Osteoblast (primary cell): ENCODE data around the gene MSGN1. TPM values are rescaled to one million over a fixed set of nuclear protein-coding genes. Genes with fewer than 3 reads are reported as not detected.

ENCODE experiments used
- DNase-seq: peaks from one replicate; pipeline ENCODE4 v3.0.0; 2011; ENCODE audit warnings: low spot score, mixed read lengths; ENCODE audit not compliant: insufficient read length; ENCODE audit errors: missing footprints
- H2AFZ ChIP-seq: 2 replicates; pipeline ENCODE4 v1.6.0; 2011; ENCODE audit warnings: mild to moderate bottlenecking, low read length
- H3K27ac ChIP-seq: 2 replicates; pipeline ENCODE4 v1.5.1; 2011; ENCODE audit warnings: mild to moderate bottlenecking, low read depth, low read length, moderate library complexity
- H3K27me3 ChIP-seq: 2 replicates; pipeline ENCODE4 v1.6.0; 2012; ENCODE audit warnings: mild to moderate bottlenecking, control low read depth, inconsistent platforms, low read length, moderate library complexity; ENCODE audit not compliant: insufficient read depth
- H3K36me3 ChIP-seq: 2 replicates; pipeline ENCODE4 v1.5.1; 2011; ENCODE audit warnings: mild to moderate bottlenecking, low read length, control low read depth, moderate library complexity; ENCODE audit not compliant: insufficient read depth
- H3K4me1 ChIP-seq: 2 replicates; pipeline ENCODE4 v1.5.1; 2011; ENCODE audit warnings: mild to moderate bottlenecking, low read length, control low read depth, moderate library complexity; ENCODE audit not compliant: insufficient read depth
- H3K4me2 ChIP-seq: 2 replicates; pipeline ENCODE4 v1.6.0; 2011; ENCODE audit warnings: mild to moderate bottlenecking, low read length; ENCODE audit not compliant: insufficient read depth
- H3K4me3 ChIP-seq: fragments of 200-600 bp; sonication (generic); 3 replicates; pipeline ENCODE4 v1.5.1; 2012; ENCODE audit warnings: mild to moderate bottlenecking, low read length, inconsistent platforms; ENCODE audit not compliant: insufficient read depth
- H3K79me2 ChIP-seq: 2 replicates; pipeline ENCODE4 v1.6.0; 2012; ENCODE audit warnings: mild to moderate bottlenecking, low read length, control low read depth, inconsistent platforms; ENCODE audit not compliant: insufficient read depth
- H3K9me3 ChIP-seq: 2 replicates; pipeline ENCODE4 v1.5.1; 2011; ENCODE audit warnings: low read depth, low read length, control low read depth
- H4K20me1 ChIP-seq: 2 replicates; pipeline ENCODE4 v1.6.0; 2012; ENCODE audit warnings: mild to moderate bottlenecking, low read length, control low read depth; ENCODE audit not compliant: insufficient read depth
- CTCF ChIP-seq: IDR thresholded peaks from 2 replicates; pipeline ENCODE4 v1.5.1; 2011; ENCODE audit warnings: mild to moderate bottlenecking, low read depth, low read length, moderate library complexity; ENCODE audit errors: extremely low read depth
- total RNA-seq: library from RNA; depleted of rRNA; stranded (reverse); fragments of >200 nt; gene quantifications from 2 replicates; pipeline ENCODE4 v1.2.3, GENCODE V29; 2012

MSGN1 gene
- total RNA-seq, 1 donor = not detected

DNA sequence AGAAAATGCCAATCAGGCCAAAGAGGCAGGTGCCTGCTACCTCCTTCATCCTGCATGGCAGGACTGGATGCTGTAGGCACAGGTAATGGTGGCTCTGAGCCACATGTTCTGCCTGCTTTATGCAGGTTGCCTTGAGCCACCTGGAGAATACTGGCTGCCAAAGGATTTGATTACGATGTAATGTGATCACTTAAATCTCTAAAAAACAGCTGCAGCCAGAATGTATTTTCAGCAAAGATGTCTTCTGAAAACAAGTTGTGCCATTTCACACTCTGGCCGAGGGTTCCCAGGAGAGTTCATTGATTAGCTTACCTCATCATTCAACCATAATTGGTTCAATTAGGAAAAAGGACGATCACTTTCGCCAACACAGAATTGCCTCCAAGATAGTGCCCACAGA, 17.9 kb upstream of the MSGN1 start:
- H2AFZ ChIP-seq = no peak overlapping the region
- no peak overlapping the region for H3K4me2 ChIP-seq
- H3K9me3 ChIP-seq = no peaks in the 10 kb centered on the region
- no peak overlapping the region for H3K27ac ChIP-seq
- TF ChIP-seq CTCF = no peak
- no peak overlapping the region for H3K4me3 ChIP-seq
- H3K4me1 ChIP-seq = no peaks in the 10 kb centered on the region
- H3K36me3 ChIP-seq = no peaks in the 10 kb centered on the region
- DNase-seq = no peak
- H3K79me2 ChIP-seq = no peaks in the 10 kb centered on the region
- no peaks in the 10 kb centered on the region for H4K20me1 ChIP-seq
- H3K27me3 ChIP-seq = peaks cover 5% of the 10 kb centered on the region

DNA sequence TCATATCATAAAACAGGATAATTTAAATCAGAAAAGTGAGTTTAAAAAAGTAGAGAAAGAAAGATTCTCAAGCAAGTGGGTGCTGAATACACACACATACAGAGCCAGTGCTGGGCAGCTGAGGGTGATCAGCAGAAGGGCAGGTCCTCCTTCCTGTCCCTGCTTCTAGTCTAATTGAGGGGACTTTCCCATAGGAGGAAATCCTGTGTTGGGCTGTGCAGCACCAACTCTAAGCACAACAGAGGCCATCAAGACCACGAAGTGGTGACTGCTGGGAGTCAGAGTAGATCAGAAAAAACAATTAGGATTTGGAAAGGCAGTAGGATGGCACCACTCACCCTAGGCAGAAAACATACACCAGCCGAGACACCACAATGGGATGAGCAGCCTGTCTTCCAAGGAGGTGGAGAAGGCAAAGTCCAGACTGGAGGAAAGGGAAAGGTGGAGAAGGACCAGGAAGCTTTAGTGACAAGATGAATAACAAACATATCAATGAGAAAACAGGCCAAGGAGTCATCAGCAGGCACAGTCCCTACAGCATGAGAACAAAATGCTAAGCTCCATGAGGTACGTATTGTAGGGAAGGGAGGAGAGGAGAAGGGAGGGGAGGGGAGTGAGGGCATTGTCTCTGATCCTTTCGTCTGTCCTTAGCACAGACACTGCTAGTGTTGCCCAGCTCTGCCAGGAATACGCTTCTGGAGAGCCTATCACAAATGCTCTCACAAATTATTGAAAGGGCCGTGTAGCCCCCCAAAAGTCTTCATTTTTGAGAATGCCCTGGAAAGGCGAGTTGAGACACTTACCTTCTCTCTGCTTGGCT, 16.7 kb upstream of the MSGN1 start:
- H3K27ac ChIP-seq = no peak overlapping the region
- no peaks in the 10 kb centered on the region for H3K9me3 ChIP-seq
- no peak overlapping the region for H2AFZ ChIP-seq
- no peaks in the 10 kb centered on the region for H3K36me3 ChIP-seq
- no peaks in the 10 kb centered on the region for H4K20me1 ChIP-seq
- H3K4me1 ChIP-seq = no peaks in the 10 kb centered on the region
- no peak for TF ChIP-seq CTCF
- H3K27me3 ChIP-seq = peaks cover 5% of the 10 kb centered on the region
- DNase-seq = no peak
- no peak overlapping the region for H3K4me2 ChIP-seq
- H3K4me3 ChIP-seq = no peak overlapping the region
- H3K79me2 ChIP-seq = no peaks in the 10 kb centered on the region

DNA sequence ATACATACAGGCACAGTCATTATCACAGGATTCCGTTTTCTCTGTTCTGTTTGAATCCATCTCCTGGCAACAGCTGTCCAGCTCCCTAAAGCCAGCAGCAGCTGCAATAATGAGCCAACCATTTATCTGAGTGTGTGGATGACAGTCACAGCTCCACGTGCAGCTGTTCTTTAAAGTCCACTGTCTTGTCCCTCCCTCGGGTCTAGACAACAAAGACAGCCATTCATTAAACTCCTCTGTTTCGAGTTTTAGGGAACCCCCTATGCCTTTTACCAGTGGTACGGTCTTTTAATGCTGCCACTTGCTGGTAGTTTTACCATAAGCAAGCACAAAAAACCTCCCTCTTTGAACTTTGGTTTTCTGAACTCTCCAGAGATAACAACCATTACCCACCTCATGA, 16.0 kb upstream of the MSGN1 start:
- H3K27me3 ChIP-seq = peaks cover 5% of the 10 kb centered on the region
- H3K4me1 ChIP-seq = no peaks in the 10 kb centered on the region
- H3K4me2 ChIP-seq = no peak overlapping the region
- no peak for DNase-seq
- TF ChIP-seq CTCF = no peak
- H3K4me3 ChIP-seq = no peak overlapping the region
- H3K36me3 ChIP-seq = no peaks in the 10 kb centered on the region
- no peaks in the 10 kb centered on the region for H3K79me2 ChIP-seq
- no peak overlapping the region for H3K27ac ChIP-seq
- H3K9me3 ChIP-seq = no peaks in the 10 kb centered on the region
- no peak overlapping the region for H2AFZ ChIP-seq
- no peaks in the 10 kb centered on the region for H4K20me1 ChIP-seq

DNA sequence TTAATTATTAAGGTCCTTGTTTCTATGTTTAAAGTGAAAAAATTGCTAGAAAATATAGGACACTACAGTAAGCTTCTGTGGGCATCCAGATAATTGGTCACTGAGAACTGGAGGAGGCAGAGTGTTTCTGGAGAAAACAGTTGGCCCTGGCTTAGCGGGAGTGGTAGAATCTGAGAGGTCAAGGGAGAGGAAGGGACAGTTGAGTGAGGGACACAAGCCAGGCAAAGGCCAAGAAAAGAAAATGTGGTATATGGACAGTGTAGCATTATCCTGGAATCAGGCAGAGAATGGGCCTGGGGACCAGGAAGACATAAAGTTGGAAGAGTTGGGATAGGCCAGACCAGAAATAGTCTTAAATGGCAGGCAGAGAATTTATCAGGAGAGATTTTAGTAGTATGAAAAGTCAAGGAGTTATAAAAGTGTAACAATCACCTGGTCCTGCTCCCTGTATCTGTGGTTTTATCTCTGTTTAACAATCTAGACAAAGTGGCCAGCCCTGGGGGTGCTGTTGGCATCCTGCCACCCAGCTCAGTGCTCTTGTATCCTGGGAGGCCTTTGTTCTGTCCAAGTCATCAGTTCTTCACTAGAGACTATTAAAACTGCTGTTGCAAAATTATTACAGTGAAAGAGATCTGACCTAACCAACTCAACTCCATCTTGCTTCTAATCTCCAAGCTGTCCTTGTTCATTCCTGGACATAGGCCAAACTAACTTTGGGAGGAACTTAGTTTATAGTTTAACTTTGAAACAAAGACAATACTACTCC, 15.4 kb upstream of the MSGN1 start:
- no peaks in the 10 kb centered on the region for H4K20me1 ChIP-seq
- H3K36me3 ChIP-seq = no peaks in the 10 kb centered on the region
- no peak overlapping the region for H3K4me3 ChIP-seq
- DNase-seq = no peak
- no peaks in the 10 kb centered on the region for H3K79me2 ChIP-seq
- no peak overlapping the region for H3K4me2 ChIP-seq
- no peak for TF ChIP-seq CTCF
- peaks cover 5% of the 10 kb centered on the region for H3K27me3 ChIP-seq
- no peaks in the 10 kb centered on the region for H3K9me3 ChIP-seq
- H3K27ac ChIP-seq = no peak overlapping the region
- H3K4me1 ChIP-seq = no peaks in the 10 kb centered on the region
- no peak overlapping the region for H2AFZ ChIP-seq
